Activated CD4-positive, alpha-beta T cell treated with anti-CD3 and anti-CD28 coated beads for 24 hours (primary cell): ENCODE data around the gene SEMA6B.
"Not testable (repeated sequence)": the region's sequence is repeated elsewhere in the genome, so short reads cannot be mapped to it uniquely, and the experiment has no call there.

Experiments used
- DNase-seq, 2 donors: peaks; one replicate each; pipeline ENCODE4 v3.0.0-alpha.2; 2020; ENCODE audit warnings: low read depth in 2 of 2

Gene SEMA6B

GRCh38 chr19:4571305-4571917, 11.9 kb upstream of the SEMA6B start:
- DNase-seq, result no peak

- DNase-seq, result no peak
Observed at GRCh38 chr19:4570916-4571304, 11.4 kb upstream of the SEMA6B start.

- no peak for DNase-seq
Observed at GRCh38 chr19:4570402-4570801, 10.9 kb upstream of the SEMA6B start.

- DNase-seq, result no peak
Observed at GRCh38 chr19:4568886-4569285, 9.4 kb upstream of the SEMA6B start.

GRCh38 chr19:4567584-4568071, 8.1 kb upstream of the SEMA6B start:
- peak; percentile 45 to 50 for DNase-seq

- no peak for DNase-seq
Observed at GRCh38 chr19:4566402-4567051, 7.0 kb upstream of the SEMA6B start.

GRCh38 chr19:4563562-4563961, 4.1 kb upstream of the SEMA6B start:
- not testable (repeated sequence) for DNase-seq

GRCh38 chr19:4562085-4562484, 2.6 kb upstream of the SEMA6B start:
- DNase-seq, result not testable (repeated sequence)

- DNase-seq, result peak in 1 of 2 donors; percentile 33
Observed at GRCh38 chr19:4557971-4558941, 1.2 kb downstream of the SEMA6B start.

GRCh38 chr19:4557144-4557970, 2.1 kb downstream of the SEMA6B start:
- no peak for DNase-seq

- DNase-seq, result peak in 1 of 2 donors; percentile 31
Observed at GRCh38 chr19:4556597-4557127, 2.8 kb downstream of the SEMA6B start.

- DNase-seq, result no peak
Observed at GRCh38 chr19:4555657-4556561, 3.6 kb downstream of the SEMA6B start.

- DNase-seq, result no peak
Observed at GRCh38 chr19:4554717-4555116, 4.8 kb downstream of the SEMA6B start.

GRCh38 chr19:4553775-4554174, 5.7 kb downstream of the SEMA6B start:
- no peak for DNase-seq

- DNase-seq, result no peak
Observed at GRCh38 chr19:4553092-4553695, 6.3 kb downstream of the SEMA6B start.

GRCh38 chr19:4552525-4552819, 7.0 kb downstream of the SEMA6B start:
- DNase-seq, result no peak

- no peak for DNase-seq
Observed at GRCh38 chr19:4550479-4551050, 8.9 kb downstream of the SEMA6B start.

- no peak for DNase-seq
Observed at GRCh38 chr19:4550018-4550417, 9.5 kb downstream of the SEMA6B start.

- no peak for DNase-seq
Observed at GRCh38 chr19:4548238-4548584, 11.3 kb downstream of the SEMA6B start.
